Sciatic nerve (tissue), 2 donors: ENCODE measurements around the gene ATP8B3. TPM values are rescaled to one million over a fixed set of nuclear protein-coding genes. Genes with fewer than 3 reads are reported as not detected.
"Not testable (repeated sequence)": the region's sequence is repeated elsewhere in the genome, so short reads cannot be mapped to it uniquely, and the experiment has no call there.

Source experiments
- ATAC-seq: fragments of 200-7000 bp; cut with Tn5 transposase; one replicate; pipeline ENCODE4 v1.9.1; 2020; ENCODE audit warnings: mild to moderate bottlenecking, moderate library complexity
- DNase-seq: peaks from one replicate; pipeline ENCODE4 v3.0.0-alpha.2; 2020; ENCODE audit warnings: low spot score
- intact Hi-C: fragments of 100-400 bp; cut with DNase I; formaldehyde crosslinking; loops from one replicate; pipeline ENCODE4 v1.14.2; 2022
- total RNA-seq: library from RNA; stranded (reverse); fragmentation: NEBNext Ultra II Directional; extraction: Animal tissue kit (Norgen Biotek cat#: 25700); gene quantifications from one replicate; pipeline ENCODE4 v1.2.1, GENCODE V29; 2021
- donor health status: DM: no; HTN: no; CAD: no.
- donor health status: DM: no; HTN: no; CAD: no.

ATP8B3 gene
- total RNA-seq, 1 donor from 2014 or later = 2.3 TPM

DNA sequence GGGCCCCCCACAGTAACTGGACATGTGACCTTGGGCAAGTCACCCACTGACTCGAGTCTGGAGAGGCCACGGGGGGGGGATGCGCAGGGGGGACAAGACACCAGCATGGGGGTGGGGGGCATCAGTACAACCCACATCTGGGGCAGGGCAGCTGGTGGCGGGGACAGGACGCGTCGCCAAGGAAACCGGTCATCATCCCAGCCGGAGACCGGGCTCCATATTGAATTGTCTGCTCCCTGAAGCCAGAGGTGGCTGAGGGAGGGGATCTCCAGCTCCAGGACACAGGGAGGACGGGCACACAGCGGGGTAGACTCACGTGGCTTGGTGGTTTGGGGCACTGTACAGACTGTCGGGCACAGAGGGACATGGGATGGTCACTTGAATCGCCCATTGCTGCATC is 47.3 kb downstream of the ATP8B3 start:
- intact Hi-C loops = loop anchor here (5.0 kb wide), 1 partner anchor 217 kb away; no protein-coding TSS in a partner anchor
- DNase-seq (no peak), ATAC-seq (no peak)

DNA sequence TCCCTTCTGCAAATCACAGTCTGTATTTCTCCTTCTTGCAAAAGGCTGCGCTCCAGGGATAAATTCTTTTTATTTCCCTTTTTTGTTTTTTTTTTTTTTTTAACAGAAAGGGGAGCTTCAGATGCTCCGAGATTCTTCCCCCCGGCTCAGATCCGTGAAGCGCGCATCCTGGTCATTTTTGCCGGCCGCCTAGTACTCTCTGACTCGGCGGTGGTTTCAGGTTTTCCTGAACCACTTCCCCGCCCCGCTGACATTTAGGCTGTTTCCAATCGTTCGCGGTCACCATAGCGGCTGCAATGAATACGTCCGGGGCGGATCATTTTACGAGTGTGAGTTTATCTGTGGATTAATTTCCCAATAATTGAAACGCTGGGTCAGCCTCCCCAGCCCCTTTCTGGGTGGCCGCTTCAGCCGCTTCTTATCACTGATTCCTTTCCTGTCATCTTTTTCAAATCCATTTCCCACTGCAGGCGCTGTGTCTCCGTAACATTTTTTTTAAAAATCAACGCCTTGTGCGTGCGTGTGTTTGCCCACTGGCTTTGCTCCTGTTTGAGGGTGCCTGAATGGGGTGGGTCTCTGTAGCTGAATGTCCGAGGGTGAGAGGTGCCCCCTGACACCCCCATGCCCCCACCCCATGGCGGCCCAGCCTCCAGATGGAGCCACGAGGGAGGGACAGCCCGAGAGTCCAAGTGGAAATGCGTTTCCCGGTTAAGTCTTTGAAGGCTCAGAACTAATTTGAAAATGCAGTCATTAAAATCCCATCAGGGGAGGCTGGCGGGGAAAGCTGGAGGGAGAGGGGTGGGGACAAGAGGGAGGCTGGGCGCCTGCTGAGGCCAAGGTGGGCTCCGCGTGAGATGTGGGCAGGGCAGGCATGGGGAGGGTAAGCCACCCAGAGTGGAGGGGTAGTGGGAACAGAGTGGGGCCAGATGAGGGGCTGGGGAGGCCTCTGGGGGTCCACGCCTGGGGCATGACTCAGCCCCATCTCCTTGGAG is 48.1 kb downstream of the ATP8B3 start:
- DNase-seq = no peak
- intact Hi-C loops = no loop called here
- no peak for ATAC-seq

DNA sequence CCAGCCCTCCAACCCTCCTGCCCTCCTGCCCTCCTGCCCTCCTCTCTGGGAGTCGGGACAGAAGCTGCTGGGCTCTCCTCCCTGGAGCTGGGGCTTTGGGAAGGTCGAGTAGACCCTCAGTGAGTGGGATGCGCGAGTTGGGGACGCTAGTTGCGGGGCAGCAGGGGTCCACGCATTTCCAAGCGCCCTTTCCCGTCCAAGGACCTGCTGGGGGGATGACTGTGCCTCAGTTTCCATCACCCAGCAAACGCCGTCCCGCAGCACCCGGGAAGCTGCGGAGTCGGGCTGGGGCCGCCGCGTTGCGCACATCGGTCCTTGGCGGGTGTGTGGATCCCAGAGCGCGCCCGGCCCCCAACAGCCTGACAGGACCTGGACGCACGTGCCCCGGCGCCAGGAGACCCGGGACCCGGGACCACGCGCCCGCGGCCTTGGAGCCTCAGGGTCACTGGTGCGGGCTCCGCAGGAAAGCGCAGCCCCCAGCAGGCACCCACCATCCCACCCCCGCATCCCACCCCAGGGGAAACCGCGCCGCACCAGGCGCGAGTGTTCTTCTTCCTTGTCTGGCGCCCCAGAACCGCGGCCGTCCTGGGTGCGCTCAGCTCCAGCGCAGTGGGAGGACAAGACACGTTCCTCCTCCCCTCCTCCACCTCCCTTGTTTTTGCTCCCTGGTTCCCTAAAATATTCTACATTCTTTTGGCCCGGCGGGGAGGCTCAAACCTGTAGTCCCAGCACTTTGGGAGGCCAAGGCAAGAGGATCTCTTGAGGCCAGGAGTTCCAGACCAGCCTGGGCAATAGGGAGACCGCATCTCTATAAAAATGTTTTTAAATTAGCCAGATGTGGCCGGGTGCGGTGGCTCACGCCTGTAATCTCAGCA is 49.6 kb downstream of the ATP8B3 start:
- ATAC-seq (no peak), DNase-seq (no peak)
- intact Hi-C loops = no loop called here

- DNase-seq = no peak
- no peak for ATAC-seq
- intact Hi-C loops = no loop called here
These were observed 50.4 kb downstream of the ATP8B3 start for GRCh38 chr19:1761528-1762242.

DNA sequence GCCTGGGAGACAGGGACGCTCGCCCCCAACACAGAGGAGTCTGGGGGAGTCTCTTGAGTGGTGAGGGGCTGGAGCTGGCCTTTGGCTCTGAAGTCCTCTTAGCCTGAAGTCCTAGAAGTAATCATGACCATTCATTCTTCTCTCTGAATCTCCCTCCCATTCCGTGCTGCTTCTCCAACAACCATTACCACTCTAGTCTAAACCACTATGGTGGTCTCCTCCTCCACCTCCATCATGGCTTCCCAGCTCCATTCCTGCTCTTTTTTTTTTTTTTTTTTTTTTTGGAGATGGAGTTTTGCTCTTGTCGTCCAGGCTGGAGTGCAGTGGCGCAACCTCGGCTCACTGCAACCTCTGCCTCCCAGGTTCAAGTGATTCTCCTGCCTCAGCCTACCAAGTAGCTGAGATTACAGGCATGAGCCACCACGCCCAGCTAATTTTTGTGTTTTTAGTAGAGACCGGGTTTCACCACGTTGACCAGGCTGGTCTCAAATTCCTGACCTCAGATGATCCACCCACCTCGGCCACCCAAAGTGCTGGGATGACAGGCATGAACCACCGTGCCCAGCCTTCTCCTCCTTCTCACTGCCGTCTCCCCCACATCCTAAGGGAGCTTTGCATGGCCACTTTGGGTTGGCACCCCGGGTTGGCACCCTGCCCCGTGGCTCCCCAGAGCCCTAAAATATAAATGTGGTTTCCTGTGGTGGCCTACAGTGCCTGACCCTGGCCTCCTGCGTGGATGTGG is 51.1 kb downstream of the ATP8B3 start:
- intact Hi-C loops, DNase-seq, ATAC-seq: not testable (repeated sequence)

DNA sequence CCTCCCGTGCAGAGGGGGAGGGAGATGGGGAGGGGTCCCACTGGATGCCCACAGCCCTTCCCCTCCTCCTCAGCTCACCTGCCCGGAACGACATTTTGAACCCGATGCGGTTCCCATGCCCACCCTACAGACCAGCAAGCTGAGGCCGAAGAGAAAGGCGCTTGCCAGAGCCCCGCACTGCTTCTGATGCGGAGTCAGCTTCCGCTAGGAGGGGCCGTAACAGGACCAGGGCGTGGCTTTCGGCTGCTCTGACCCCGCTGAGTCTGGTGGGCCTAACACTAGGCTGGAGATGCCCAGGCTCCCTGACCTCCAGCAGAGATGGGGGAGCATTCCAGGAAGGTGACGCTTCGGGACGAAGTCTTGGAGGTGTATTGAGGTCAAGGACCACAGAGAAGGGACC is 52.1 kb downstream of the ATP8B3 start:
- intact Hi-C loops = no loop called here
- DNase-seq (no peak), ATAC-seq (peak; percentile 20)

- ATAC-seq = no peak
- intact Hi-C loops = no loop called here
- DNase-seq = no peak
These were observed 52.8 kb downstream of the ATP8B3 start for GRCh38 chr19:1758959-1759903.

DNA sequence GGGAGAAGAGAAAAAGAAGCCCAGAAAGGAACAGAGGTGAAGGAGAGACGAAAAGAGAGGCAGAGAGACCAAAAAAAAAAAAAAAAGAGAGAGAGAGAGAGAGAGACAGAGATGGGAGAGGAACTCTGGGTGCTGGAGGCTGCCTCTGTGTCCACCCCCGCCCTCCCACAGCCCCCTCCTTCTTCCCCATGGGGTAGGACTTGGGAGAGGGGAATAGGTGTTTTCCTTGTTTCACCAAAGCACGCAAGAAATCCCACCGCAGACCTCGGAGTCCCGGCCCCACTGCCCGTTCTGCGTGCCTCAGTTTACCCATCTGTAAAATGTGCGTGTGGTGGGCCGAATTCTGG is 53.9 kb downstream of the ATP8B3 start:
- intact Hi-C loops = no loop called here
- DNase-seq = no peak
- no peak for ATAC-seq

GRCh38 chr19:1757468-1758230 is 54.4 kb downstream of the ATP8B3 start:
- intact Hi-C loops = loop anchor here (1.0 kb wide), 1 partner anchor 468 kb away; no protein-coding TSS in a partner anchor
- no peak for ATAC-seq
- DNase-seq = no peak

GRCh38 chr19:1756705-1757465 is 55.2 kb downstream of the ATP8B3 start:
- DNase-seq (no peak), ATAC-seq (no peak)
- intact Hi-C loops = loop anchor here (1.0 kb wide), 1 partner anchor 468 kb away; no protein-coding TSS in a partner anchor

GRCh38 chr19:1756264-1756663 is 55.8 kb downstream of the ATP8B3 start:
- ATAC-seq (no peak), DNase-seq (no peak)
- intact Hi-C loops = no loop called here

- no peak for ATAC-seq
- intact Hi-C loops = no loop called here
- no peak for DNase-seq
These were observed 56.5 kb downstream of the ATP8B3 start for GRCh38 chr19:1755467-1756171.

- intact Hi-C loops = no loop called here
- ATAC-seq = no peak
These were observed 57.2 kb downstream of the ATP8B3 start for GRCh38 chr19:1754636-1755466.

GRCh38 chr19:1754018-1754635 is 57.9 kb downstream of the ATP8B3 start:
- intact Hi-C loops = no loop called here
- ATAC-seq = no peak
- no peak for DNase-seq

More at GRCh38 chr19:1754636-1755466, 57.2 kb downstream of the ATP8B3 start:
- no peak for DNase-seq
